ENCODE measurements around the gene CABLES1.
"Not testable (repeated sequence)": the region's sequence is repeated elsewhere in the genome, so short reads cannot be mapped to it uniquely, and the experiment has no call there.

CABLES1 gene

GRCh38 chr18:23263551-23264235, 128.4 kb downstream of the CABLES1 start:
- Histone ChIP-seq H3K4me3 (ENCODE audit: low read length) (no peak overlapping the region), H3K4me1 (ENCODE audit: insufficient read depth, low read length) (peaks cover 17% of the 10 kb centered on the region), H3K27me3 (ENCODE audit: insufficient read depth, low read length) (no peaks in the 10 kb centered on the region), H3K36me3 (ENCODE audit: insufficient read depth, low read length) (no peaks in the 10 kb centered on the region), H2AFZ (ENCODE audit: low read depth, low read length) (no peak overlapping the region), H3K9me3 (ENCODE audit: low read length) (no peaks in the 10 kb centered on the region)

GRCh38 chr18:23265682-23266399, 130.6 kb downstream of the CABLES1 start:
- Histone ChIP-seq H3K4me1 (ENCODE audit: insufficient read depth, low read length) (peaks cover 1% of the 10 kb centered on the region), H3K27me3 (ENCODE audit: insufficient read depth, low read length) (no peaks in the 10 kb centered on the region), H2AFZ (ENCODE audit: low read depth, low read length) (no peak overlapping the region), H3K36me3 (ENCODE audit: insufficient read depth, low read length) (no peaks in the 10 kb centered on the region), H3K9me3 (ENCODE audit: low read length) (peaks cover 2% of the 10 kb centered on the region), H3K4me3 (ENCODE audit: low read length) (no peak overlapping the region)

DNA sequence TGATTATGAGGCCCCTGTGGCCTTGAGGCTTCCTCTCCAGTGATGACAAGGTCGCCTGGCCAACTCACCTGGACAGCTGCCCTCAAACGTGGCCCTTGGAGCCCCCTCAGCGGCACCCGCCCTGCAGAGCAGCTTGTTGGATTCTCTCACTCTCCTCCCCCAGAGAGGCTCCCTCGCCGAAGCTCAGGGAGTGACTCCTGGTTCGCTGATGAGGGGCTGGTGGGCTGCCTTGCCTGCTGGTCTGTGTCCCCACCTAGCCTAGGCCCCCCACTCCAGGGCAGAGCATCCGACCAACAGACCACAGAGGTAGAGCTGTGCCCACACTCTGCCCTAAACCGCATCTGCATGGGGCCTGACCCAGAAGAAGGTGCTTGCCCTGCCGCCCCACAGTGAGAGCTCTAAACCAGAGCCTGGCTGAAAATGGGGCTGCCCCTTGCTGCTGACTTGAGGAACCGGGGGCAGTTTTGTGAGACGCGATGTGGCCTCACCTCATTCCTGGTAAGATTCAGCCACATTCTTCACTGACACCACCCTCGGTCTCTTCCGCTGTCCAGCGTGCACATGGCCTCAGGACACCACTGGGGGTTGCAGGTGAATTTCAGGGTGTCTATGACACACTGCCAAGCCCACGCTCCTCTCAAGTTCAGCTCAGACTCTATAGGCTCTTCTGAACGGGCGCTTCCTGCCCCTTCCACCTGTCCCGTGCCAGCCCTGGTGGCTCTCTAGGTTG, 131.6 kb downstream of the CABLES1 start:
- H3K9me3 ChIP-seq (ENCODE audit: low read length) = peaks cover 2% of the 10 kb centered on the region
- no peaks in the 10 kb centered on the region for H3K27me3 ChIP-seq (ENCODE audit: insufficient read depth, low read length)
- H3K36me3 ChIP-seq (ENCODE audit: insufficient read depth, low read length) = no peaks in the 10 kb centered on the region
- no peak overlapping the region for H3K4me3 ChIP-seq (ENCODE audit: low read length)
- H3K4me1 ChIP-seq (ENCODE audit: insufficient read depth, low read length) = no peaks in the 10 kb centered on the region
- H2AFZ ChIP-seq (ENCODE audit: low read depth, low read length) = no peak overlapping the region

- Histone ChIP-seq H3K4me1 (ENCODE audit: insufficient read depth, low read length) (no peaks in the 10 kb centered on the region), H3K36me3 (ENCODE audit: insufficient read depth, low read length) (no peaks in the 10 kb centered on the region), H3K4me3 (ENCODE audit: low read length) (no peak overlapping the region), H3K9me3 (ENCODE audit: low read length) (peaks cover 2% of the 10 kb centered on the region), H3K27me3 (ENCODE audit: insufficient read depth, low read length) (no peaks in the 10 kb centered on the region), H2AFZ (ENCODE audit: low read depth, low read length) (no peak overlapping the region)
Observed at GRCh38 chr18:23267447-23267776, 132.1 kb downstream of the CABLES1 start.

DNA sequence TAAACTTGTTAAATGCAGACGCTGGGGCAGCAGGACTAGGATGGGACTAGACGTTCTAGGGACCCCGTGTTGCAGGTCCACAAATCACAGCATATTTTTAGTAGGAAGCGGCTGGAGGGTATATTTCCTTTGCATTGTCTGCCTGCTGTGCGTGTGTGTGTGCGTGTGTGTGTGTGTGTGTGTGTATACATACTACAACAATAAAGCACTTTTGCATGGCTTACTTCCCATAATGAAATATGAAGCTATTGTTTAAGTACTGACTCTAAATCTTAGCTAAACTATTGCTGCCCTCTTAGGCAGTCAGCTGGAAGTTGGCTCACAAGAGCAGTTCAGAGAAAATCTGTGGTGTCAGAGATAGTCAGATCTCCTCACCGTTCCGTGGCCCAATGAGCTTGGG, 133.4 kb downstream of the CABLES1 start:
- peaks cover 2% of the 10 kb centered on the region for H3K9me3 ChIP-seq (ENCODE audit: low read length)
- H3K4me1 ChIP-seq (ENCODE audit: insufficient read depth, low read length) = no peaks in the 10 kb centered on the region
- H3K27me3 ChIP-seq (ENCODE audit: insufficient read depth, low read length) = no peaks in the 10 kb centered on the region
- no peaks in the 10 kb centered on the region for H3K36me3 ChIP-seq (ENCODE audit: insufficient read depth, low read length)
- no peak overlapping the region for H2AFZ ChIP-seq (ENCODE audit: low read depth, low read length)
- no peak overlapping the region for H3K4me3 ChIP-seq (ENCODE audit: low read length)

DNA sequence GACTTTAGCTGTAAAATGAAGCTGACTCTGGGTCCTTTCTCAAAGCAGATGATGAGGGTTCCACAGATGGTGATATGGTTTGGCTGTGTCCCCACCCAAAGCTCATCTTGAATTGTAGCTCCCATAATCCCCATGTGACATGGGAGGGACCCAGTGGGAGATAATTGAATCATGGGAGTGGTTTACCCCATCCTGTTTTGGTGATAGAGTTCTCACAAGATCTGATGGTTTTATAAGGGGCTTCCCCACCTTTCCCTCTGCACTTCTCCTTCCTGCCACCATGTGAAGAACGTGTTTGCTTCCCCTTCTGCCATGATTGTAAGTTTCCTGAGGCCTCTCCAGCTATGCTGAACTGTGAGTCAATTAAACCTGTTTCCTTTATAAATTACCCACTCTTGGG, 133.8 kb downstream of the CABLES1 start:
- H3K4me1 ChIP-seq (ENCODE audit: insufficient read depth, low read length); H2AFZ ChIP-seq (ENCODE audit: low read depth, low read length); H3K4me3 ChIP-seq (ENCODE audit: low read length); H3K36me3 ChIP-seq (ENCODE audit: insufficient read depth, low read length); H3K27me3 ChIP-seq (ENCODE audit: insufficient read depth, low read length); H3K9me3 ChIP-seq (ENCODE audit: low read length): not testable (repeated sequence)

GRCh38 chr18:23269928-23270327, 134.6 kb downstream of the CABLES1 start:
- H3K27me3 ChIP-seq (ENCODE audit: insufficient read depth, low read length) = no peaks in the 10 kb centered on the region
- no peaks in the 10 kb centered on the region for H3K36me3 ChIP-seq (ENCODE audit: insufficient read depth, low read length)
- no peaks in the 10 kb centered on the region for H3K4me1 ChIP-seq (ENCODE audit: insufficient read depth, low read length)
- no peak overlapping the region for H2AFZ ChIP-seq (ENCODE audit: low read depth, low read length)
- H3K4me3 ChIP-seq (ENCODE audit: low read length) = no peak overlapping the region
- peaks cover 2% of the 10 kb centered on the region for H3K9me3 ChIP-seq (ENCODE audit: low read length)

DNA sequence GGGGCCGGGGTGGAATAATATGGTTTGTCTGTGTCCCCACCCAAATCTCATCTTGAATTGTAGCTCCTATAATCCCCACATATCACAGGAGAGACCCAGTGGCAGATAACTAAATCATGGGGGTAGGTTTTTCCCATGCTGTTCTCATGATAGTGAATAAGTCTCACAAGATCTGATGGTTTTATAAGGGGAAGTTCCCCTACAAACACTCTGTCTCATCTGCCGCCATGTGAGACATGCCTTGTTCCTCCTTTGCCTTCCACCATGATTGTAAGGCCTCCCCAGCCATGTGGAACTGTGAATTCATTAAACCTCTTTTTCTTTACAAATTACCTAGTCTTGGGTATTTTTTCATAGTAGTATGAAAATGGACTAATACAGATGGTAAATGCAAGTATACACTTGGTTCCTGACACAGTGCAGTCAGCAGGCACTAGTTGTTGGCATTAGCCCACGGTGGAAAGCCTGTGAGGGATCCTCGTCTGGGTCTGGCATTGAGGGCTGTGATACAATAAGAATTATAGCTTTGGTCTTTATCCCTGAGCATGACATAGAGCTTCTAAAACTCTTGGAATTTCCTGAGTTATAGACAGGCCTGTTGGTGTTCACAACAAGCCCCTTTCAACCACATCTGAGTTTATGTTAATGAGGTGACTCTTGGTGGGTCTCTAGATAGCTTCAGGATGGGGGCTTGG, 135.8 kb downstream of the CABLES1 start:
- Histone ChIP-seq H3K27me3 (ENCODE audit: insufficient read depth, low read length) (no peaks in the 10 kb centered on the region), H3K36me3 (ENCODE audit: insufficient read depth, low read length) (no peaks in the 10 kb centered on the region), H2AFZ (ENCODE audit: low read depth, low read length) (no peak overlapping the region), H3K9me3 (ENCODE audit: low read length) (peaks cover 2% of the 10 kb centered on the region), H3K4me3 (ENCODE audit: low read length) (no peak overlapping the region), H3K4me1 (ENCODE audit: insufficient read depth, low read length) (no peaks in the 10 kb centered on the region)

DNA sequence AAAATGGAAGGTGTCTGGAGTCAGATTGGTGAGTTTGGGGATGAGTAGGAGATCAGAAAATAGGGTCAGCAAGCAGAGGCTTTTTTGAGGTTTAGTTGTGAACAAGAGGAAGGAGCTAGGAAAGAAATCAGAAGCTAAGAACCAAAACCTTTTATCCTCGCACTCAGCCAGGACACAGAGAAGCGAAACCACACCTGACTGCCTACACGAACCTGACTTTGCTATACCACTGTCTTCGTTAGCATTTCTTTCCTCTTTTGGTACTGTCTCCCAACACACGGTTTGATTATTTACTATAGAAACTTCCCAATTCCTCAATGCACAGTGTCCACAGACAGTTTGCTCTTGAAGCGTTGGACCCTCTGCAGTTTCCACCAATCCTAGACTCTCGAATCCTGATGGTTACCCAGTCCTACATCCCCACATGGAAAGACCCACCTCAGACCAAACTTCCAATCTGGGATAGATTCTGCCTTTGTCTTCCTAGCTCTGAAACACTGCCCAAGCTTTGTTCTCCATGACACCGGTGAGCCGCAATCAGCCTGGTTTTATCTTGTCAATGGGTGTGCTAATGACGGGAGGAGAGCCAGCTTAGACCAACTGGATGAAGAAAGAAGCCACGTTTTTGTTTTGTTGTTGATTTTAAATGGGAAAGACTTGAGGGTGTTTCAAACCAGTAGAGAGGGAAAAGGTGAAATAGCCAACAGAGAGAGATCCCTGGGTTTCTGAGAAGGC, 137.4 kb downstream of the CABLES1 start:
- peaks cover 2% of the 10 kb centered on the region for H3K9me3 ChIP-seq (ENCODE audit: low read length)
- H3K4me3 ChIP-seq (ENCODE audit: low read length) = no peak overlapping the region
- no peak overlapping the region for H2AFZ ChIP-seq (ENCODE audit: low read depth, low read length)

DNA sequence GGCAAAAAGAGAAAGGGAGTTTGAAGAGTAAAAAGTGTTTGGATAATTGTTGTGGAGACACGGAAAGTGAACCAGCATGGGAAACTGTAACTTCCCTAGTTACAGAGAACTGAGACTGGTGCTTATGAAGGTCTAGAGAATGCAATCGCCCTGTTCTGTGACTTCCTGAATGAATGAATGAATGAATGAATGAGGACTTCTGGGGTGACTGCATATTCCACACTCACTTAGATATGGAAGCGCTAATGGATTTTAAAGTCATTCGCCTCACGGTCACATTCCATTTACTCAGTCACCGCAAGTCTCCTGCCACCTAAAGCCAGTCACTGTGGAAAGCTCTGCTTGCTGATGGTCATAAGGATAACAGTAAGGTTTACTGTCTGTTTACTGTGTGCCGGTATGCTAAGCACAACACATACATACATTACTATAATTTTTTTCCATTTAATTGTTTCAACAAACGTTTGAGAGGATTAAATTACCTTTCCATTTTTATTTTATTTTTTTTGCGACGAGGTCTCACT, 138.2 kb downstream of the CABLES1 start:
- no peak overlapping the region for H3K4me3 ChIP-seq (ENCODE audit: low read length)

More for the DNA sequence above, 137.4 kb downstream of the CABLES1 start:
- no peaks in the 10 kb centered on the region for H3K27me3 ChIP-seq (ENCODE audit: insufficient read depth, low read length)
- H3K36me3 ChIP-seq (ENCODE audit: insufficient read depth, low read length) = no peaks in the 10 kb centered on the region
- no peaks in the 10 kb centered on the region for H3K4me1 ChIP-seq (ENCODE audit: insufficient read depth, low read length)

DNA sequence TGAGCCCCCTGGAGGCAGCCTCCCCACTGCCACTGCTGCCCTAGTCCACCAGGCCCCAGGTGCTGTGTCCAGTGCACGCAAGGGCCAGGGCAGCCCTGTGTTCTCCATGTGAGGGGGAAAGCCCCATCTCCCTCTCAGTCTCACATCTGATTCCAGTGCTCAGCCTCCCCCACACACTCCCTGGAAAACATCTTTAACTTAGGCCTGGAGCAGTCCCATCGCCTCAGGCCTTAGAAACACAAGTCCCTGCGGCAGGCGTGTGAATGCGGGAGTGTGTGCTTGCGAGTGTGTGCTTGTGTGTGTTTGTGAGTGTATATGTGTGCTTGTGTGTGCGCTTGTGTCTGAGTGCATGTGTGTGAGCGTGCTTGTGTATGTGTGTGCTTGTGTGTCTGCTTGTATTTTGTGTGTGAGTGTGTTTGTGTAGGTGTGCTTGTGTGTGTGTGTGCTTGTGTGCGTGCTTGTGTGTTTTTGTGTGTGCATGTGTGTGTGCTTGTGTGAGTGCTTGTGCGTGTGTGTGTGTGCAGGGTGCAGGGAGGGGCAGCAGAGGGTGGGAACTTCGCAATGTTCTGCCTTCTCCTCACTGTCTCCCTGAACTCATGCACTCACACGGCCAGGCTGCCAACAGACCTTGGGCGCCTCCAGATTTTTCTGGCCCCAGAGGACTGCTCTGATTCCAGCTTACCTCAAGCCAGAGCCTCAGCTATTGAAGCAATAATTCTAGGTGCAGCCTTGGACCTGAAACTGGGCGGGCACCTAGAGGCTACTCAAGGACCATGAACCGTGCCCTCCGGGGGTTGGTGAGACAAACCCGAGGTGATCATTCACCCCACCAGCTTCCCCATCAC, 139.6 kb downstream of the CABLES1 start:
- Histone ChIP-seq H3K4me1 (ENCODE audit: insufficient read depth, low read length) (no peaks in the 10 kb centered on the region), H3K27me3 (ENCODE audit: insufficient read depth, low read length) (no peaks in the 10 kb centered on the region), H3K36me3 (ENCODE audit: insufficient read depth, low read length) (no peaks in the 10 kb centered on the region)

More for the DNA sequence above, 138.2 kb downstream of the CABLES1 start:
- H3K27me3 ChIP-seq (ENCODE audit: insufficient read depth, low read length) = no peaks in the 10 kb centered on the region
- H3K36me3 ChIP-seq (ENCODE audit: insufficient read depth, low read length) = no peaks in the 10 kb centered on the region
- H3K9me3 ChIP-seq (ENCODE audit: low read length) = peaks cover 2% of the 10 kb centered on the region
- no peaks in the 10 kb centered on the region for H3K4me1 ChIP-seq (ENCODE audit: insufficient read depth, low read length)
- H2AFZ ChIP-seq (ENCODE audit: low read depth, low read length) = no peak overlapping the region

DNA sequence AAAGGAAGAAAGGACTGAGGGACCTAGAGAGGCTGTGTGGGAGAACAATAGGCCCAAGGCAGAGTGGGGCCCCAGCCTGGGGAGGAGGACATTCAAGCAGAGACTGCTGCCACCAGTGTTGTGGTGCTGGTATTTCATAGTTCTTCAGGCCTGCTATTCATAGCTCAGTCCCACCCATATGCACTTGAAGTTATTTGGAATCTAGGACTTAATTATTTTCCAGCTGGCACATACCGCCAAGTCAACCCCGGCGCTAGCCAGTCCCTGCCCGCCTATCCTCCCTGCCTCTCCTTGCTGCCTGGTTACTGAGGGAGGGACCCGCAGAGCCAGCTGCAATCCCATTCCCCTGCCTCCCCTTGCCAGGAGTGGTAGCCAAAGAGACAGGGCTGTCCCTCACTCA, 141.2 kb downstream of the CABLES1 start:
- no peaks in the 10 kb centered on the region for H3K4me1 ChIP-seq (ENCODE audit: insufficient read depth, low read length)
- no peak overlapping the region for H3K4me3 ChIP-seq (ENCODE audit: low read length)
- H3K36me3 ChIP-seq (ENCODE audit: insufficient read depth, low read length) = no peaks in the 10 kb centered on the region
- no peaks in the 10 kb centered on the region for H3K9me3 ChIP-seq (ENCODE audit: low read length)
- H3K27me3 ChIP-seq (ENCODE audit: insufficient read depth, low read length) = no peaks in the 10 kb centered on the region
- H2AFZ ChIP-seq (ENCODE audit: low read depth, low read length) = no peak overlapping the region

More for the DNA sequence above, 139.6 kb downstream of the CABLES1 start:
- Histone ChIP-seq H2AFZ (ENCODE audit: low read depth, low read length) (no peak overlapping the region), H3K4me3 (ENCODE audit: low read length) (no peak overlapping the region), H3K9me3 (ENCODE audit: low read length) (peaks cover 2% of the 10 kb centered on the region)

Measured in neuron (in vitro differentiated cells).